Left forelimb (tissue), 1 donor: Measurements from ENCODE around the gene SMIM28.

Source experiments
- DNase-seq: peaks from one replicate; pipeline ENCODE4 v3.0.0-alpha.2; 2018; ENCODE audit warnings: low spot score

SMIM28 gene

DNA sequence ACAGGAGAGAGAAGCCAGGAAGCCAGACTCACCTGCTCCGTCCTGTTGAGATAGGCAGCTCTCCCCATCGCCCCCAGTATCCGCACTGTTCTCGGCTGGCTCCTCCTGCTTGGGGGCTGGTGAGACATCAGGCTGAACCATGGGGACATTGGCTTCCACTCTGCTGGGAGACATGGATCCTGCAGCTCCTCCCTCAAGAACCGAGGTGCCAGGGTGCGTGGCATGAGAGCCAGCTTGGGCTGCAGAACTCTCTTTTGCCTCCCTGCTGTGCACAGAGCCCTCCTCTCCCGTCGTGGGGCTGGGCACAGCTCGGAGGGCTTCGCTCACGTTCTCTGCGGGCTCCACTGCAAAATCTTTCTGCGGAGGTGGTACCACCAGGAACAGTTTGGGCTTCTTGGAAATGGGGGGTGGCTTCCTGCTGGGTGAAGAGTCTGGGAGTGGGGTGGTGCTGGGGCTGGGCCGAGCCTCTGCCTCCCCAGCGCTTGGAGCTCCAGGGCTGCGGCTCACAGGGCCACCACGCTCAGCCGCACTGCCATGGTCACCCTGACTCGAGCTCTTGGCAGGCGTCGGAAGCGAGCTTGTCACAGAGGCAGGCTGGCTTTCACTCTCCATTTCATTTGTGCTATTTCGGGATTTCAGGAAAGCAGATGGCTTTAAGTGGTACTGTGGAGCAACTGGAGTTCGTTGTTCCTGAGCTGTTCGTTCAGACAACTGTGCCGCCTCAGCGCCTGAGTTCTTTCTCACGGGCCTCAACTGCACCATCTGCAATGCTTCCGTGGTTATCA lies 52.8 kb downstream of the SMIM28 start:
- DNase-seq, result no peak

DNA sequence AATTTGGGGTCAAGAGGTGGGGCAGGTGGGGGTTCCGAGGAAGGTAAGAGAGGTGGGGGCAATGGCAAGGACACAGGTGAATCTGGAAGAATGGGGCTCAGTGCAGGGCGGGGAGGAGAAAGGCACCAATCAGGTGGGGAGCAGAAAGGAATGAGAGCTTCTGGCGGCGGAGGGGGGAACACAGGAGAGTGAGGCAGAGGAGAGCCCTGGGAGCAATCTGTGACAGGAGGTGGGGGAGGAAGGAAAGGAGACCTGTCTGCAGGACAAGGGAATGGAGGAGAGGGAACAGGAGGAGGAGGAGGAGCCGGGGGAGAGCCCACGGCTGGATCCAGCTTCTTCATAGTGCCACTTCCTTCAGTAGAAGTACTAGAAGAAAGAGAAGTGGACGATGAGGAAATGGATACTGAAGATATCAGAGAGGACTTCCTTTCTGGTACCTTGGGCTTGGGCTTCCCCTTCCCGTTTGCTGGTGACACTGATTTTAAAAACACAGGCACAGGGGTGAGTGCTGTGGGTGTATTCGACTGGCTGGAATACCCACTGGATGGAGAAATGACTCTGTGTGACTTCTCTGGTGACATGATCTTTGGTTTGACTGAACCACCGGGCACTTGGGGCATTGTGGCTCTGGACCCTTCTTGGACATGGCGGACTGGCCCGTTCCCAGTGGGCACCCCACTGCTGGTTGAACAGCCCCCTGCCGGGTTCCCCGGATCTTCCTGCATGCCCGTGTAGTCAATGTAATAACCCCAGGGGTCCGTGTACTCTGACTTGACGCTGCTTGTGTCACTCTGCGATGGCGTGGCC lies 53.8 kb downstream of the SMIM28 start:
- DNase-seq, result no peak

GRCh38 chr6:138432063-138432356 lies 54.3 kb downstream of the SMIM28 start:
- no peak for DNase-seq
